SH-SY5Y (cell line): Measurements from ENCODE around the gene MBOAT2.

ENCODE experiments used
- GATA2 ChIP-seq: IDR thresholded peaks from 2 replicates; pipeline ENCODE4 v1.6.1; 2011; ENCODE audit warnings: mild to moderate bottlenecking, low read depth, low read length
- GATA3 ChIP-seq: IDR thresholded peaks from 2 replicates; pipeline ENCODE4 v1.6.1; 2011; ENCODE audit warnings: low read depth, mild to moderate bottlenecking, low read length, moderate library complexity

DNA sequence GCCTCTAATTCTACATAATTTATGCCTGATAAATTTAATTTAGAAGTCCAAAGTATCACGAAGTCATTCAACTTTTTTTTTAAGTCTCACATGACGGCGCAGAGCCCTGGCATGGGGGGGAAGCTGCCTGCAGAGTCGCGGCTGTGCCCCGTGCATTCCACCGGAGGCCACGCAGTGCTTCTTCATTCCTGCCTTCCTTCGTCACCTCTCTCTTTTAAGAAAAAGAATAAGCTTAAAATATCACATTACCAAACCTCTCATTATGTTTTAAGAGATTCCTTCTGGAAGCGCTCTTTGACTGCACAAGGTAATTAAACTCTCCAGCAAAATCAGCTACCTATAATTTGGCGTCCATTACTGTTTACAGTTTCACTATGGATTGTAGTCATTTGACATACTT, 145.8 kb downstream of the MBOAT2 start:
- TF ChIP-seq GATA2 (no peak), GATA3 (no peak)
